ENCODE measurements around the gene SMIM34.
"Not testable (repeated sequence)": the region's sequence is repeated elsewhere in the genome, so short reads cannot be mapped to it uniquely, and the experiment has no call there.

SMIM34 gene

GRCh38 chr21:34383138-34383537, 40.6 kb downstream of the SMIM34 start:
- in situ Hi-C loops (cut with MboI; ENCODE audit: low pct_unique_long_range_greater_than_20kb, low sequenced_read_pairs, unreplicated experiment): not testable (repeated sequence)

GRCh38 chr21:34375619-34375972, 48.2 kb downstream of the SMIM34 start:
- in situ Hi-C loops (cut with MboI; ENCODE audit: low pct_unique_long_range_greater_than_20kb, low sequenced_read_pairs, unreplicated experiment); DNase-seq (ENCODE audit: low spot score): not testable (repeated sequence)

More at GRCh38 chr21:34383138-34383537, 40.6 kb downstream of the SMIM34 start:
- DNase-seq (ENCODE audit: low spot score): not testable (repeated sequence)

- DNase-seq (ENCODE audit: low spot score); in situ Hi-C loops (cut with MboI; ENCODE audit: low pct_unique_long_range_greater_than_20kb, low sequenced_read_pairs, unreplicated experiment): not testable (repeated sequence)
Measured at GRCh38 chr21:34374940-34375618, 48.7 kb downstream of the SMIM34 start, which contains the start of gene SMIM11. Gene SMIM11, plus strand, starts transcription at chr21:34375507. Its CDS starts 3,998 bp downstream, at chr21:34379505.

GRCh38 chr21:34374462-34374861, 49.3 kb downstream of the SMIM34 start:
- DNase-seq (ENCODE audit: low spot score); in situ Hi-C loops (cut with MboI; ENCODE audit: low pct_unique_long_range_greater_than_20kb, low sequenced_read_pairs, unreplicated experiment): not testable (repeated sequence)

GRCh38 chr21:34372321-34372720, 51.4 kb downstream of the SMIM34 start:
- no peak for TF ChIP-seq CTCF (IDR thresholded peaks at IDR 0.05; ENCODE audit: extremely low read depth, insufficient read depth, missing control alignments)
- in situ Hi-C loops (cut with MboI; ENCODE audit: low pct_unique_long_range_greater_than_20kb, low sequenced_read_pairs, unreplicated experiment): no loop called here
- no peak for DNase-seq (ENCODE audit: low spot score)

- TF ChIP-seq CTCF (IDR thresholded peaks at IDR 0.05; ENCODE audit: extremely low read depth, insufficient read depth, missing control alignments): no peak
- no peak for DNase-seq (ENCODE audit: low spot score)
- in situ Hi-C loops (cut with MboI; ENCODE audit: low pct_unique_long_range_greater_than_20kb, low sequenced_read_pairs, unreplicated experiment): no loop called here
Measured at GRCh38 chr21:34369741-34370140, 54.0 kb downstream of the SMIM34 start.

Measured in GM13977 (cell line).